ENCODE data around the gene PRKD1.

Gene PRKD1

DNA sequence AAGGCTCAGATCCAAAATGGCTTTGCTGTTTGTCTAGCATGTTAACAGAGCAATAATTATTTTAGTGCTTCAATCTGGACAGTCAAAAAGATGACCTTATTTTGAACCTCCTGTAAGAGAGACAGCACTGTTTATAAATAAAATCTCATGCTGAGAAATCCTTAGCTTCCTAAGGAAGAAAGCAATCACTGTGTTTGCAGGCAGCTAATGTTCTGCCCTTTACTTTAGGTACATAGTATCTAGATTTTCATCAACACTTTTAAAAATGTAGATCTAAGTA, 105.3 kb downstream of the PRKD1 start:
- DNase-seq (ENCODE audit: low read depth), result no peak
- TF ChIP-seq, protein P1, sequence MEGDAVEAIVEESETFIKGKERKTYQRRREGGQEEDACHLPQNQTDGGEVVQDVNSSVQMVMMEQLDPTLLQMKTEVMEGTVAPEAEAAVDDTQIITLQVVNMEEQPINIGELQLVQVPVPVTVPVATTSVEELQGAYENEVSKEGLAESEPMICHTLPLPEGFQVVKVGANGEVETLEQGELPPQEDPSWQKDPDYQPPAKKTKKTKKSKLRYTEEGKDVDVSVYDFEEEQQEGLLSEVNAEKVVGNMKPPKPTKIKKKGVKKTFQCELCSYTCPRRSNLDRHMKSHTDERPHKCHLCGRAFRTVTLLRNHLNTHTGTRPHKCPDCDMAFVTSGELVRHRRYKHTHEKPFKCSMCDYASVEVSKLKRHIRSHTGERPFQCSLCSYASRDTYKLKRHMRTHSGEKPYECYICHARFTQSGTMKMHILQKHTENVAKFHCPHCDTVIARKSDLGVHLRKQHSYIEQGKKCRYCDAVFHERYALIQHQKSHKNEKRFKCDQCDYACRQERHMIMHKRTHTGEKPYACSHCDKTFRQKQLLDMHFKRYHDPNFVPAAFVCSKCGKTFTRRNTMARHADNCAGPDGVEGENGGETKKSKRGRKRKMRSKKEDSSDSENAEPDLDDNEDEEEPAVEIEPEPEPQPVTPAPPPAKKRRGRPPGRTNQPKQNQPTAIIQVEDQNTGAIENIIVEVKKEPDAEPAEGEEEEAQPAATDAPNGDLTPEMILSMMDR (conservative IDR thresholded peaks at IDR 0.05; ENCODE audit: low read depth, low read length), result no peak
- H3K4me3 ChIP-seq (ENCODE audit: low read length), result no peak overlapping the region

DNA sequence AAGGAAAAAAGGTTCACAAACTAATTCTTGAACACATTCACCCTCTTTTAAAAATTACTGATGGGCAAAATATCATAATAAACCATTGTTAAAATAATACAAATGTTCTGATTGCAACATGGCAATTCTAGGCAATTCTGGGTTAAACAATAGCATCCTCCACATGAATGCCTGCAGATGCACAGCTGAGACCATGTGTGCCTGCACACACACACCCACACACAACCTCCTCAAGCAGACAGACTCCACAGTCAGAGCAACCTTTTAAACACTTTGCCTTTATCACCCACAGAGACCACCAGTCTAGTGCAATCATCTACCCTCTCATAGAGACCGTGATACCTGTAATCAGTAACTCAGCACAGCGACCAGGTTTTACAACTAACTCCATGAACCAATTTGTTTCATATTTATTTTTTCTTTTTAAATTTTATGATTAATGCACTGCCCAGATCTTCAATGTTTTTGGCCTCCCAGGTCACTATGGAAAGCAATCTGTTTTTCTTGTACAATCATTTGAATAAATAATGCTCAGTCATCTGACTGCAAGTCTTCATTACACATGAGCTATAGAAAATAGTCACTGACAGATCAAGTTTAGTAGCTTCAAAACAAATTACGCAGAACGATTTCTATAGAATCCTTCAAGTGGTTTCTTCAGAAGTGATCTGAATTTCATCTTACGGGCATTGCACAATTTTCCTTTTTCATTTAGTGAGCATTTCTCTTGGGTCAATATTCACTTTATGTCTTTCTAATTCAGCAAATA, 105.8 kb downstream of the PRKD1 start:
- TF ChIP-seq, protein P1 (conservative IDR thresholded peaks at IDR 0.05; ENCODE audit: low read depth, low read length), result no peak
- no peak overlapping the region for H3K4me3 ChIP-seq (ENCODE audit: low read length)
- no peak for DNase-seq (ENCODE audit: low read depth)

DNA sequence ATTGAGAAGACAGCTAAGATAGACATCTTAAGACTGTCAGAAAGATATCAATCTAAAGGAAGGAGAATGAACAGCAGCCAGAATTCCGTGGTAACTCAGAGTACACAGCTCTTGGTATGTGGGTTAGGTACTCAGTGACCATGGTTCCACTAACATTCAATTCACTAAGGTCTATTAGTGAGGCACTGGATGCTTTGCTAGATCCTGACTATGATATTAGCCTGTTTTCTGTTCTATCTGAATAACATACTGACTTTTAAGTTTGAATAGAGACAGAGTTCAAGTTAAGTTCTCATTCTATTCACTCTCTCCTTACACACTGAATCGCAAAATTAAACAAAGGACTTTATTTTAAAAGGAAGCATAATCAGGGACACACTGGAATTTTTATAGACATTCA, 106.4 kb downstream of the PRKD1 start:
- no peak overlapping the region for H3K4me3 ChIP-seq (ENCODE audit: low read length)
- TF ChIP-seq, protein P1 (conservative IDR thresholded peaks at IDR 0.05; ENCODE audit: low read depth, low read length), result no peak
- DNase-seq (ENCODE audit: low read depth), result no peak

DNA sequence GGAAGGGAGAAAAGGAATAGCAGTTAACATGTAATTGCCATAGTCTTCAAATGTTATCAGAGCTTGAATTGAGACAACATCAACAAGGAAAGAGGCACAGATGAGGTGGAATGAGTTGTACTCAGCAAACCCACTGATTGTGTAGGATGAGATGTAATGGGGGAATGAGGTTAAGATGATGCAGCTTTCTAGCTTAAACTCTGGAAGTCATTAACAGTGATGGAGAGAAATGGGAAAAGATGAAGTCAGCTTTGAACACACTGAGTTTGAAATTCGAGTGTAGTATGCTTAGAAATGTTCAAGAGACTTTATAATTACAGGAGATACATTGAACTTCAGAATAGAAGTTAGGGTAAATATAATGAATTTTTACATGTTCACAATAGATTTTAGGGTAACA, 106.9 kb downstream of the PRKD1 start:
- H3K4me3 ChIP-seq (ENCODE audit: low read length), result no peak overlapping the region
- DNase-seq (ENCODE audit: low read depth), result no peak
- TF ChIP-seq, protein P1 (conservative IDR thresholded peaks at IDR 0.05; ENCODE audit: low read depth, low read length), result no peak

DNA sequence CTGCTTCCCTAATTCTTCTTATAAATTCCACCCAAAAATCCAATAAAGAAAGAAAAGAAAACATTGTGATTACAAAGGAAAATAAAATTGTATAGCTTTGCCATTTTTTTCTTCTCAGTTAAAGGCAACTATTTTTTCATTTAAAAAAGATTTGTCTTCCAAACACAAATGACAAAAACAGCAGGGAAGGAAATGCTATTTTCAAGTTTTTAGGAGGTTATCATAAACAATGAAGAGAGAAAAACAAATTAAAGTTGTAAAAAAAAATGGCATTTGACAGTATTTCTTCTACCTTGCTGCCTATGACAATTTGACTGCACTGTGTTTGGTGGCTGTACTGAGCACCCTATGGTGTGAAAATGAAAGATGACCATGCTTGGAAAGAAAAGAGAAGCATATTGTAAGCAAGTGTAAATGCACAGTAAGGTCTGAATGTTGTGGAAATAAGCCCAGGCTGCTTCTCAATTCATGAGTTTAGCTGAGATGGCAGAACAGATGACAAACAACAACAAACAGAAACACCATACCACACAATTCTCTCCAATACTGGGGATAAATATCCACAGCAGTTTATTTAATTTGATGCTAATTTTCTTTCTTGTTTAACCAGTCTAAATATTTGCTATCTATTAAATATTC, 109.8 kb downstream of the PRKD1 start:
- DNase-seq (ENCODE audit: low read depth), result no peak
- TF ChIP-seq, protein P1 (conservative IDR thresholded peaks at IDR 0.05; ENCODE audit: low read depth, low read length), result no peak
- H3K4me3 ChIP-seq (ENCODE audit: low read length), result no peak overlapping the region

DNA sequence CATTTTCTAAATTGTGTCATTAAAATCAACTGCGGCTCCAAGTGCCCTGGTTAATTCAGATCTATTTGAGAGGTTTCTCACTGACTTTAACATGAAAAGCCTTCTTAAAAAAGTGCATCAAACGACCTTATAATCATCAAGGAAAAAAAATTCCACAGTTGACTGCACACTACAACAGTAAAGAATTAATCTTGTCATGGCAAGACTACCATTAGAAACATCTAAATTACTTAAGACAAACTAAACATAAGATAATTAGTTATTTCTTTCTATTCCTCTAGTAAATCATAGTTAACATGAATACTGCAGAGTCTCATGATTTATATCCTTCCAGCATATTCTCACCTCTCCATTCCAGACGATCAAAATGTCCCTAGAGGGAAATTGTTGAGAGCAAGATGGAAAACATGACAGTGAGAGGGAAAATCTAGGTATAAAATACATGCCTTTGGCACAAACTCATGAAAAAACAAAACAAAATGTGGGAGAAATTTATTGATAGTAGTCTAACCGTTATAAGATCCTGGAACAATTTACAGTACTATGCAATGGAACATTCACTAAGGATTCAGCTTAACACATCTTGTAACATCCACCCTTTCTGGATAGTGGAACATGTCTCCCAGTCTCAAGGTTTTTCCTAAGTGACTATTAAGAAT, 112.5 kb downstream of the PRKD1 start:
- TF ChIP-seq, protein P1 (conservative IDR thresholded peaks at IDR 0.05; ENCODE audit: low read depth, low read length), result no peak

More for the DNA sequence above, 112.5 kb downstream of the PRKD1 start:
- H3K4me3 ChIP-seq (ENCODE audit: low read length), result no peak overlapping the region
- DNase-seq (ENCODE audit: low read depth), result no peak

Measured in retinal pigment epithelial cell (primary cell).